Neural progenitor cell (in vitro differentiated cells): ENCODE data around the gene NXNL1.

Experiments
- EZH2 ChIP-seq: fragments of 200-600 bp; sonication (generic); IDR thresholded peaks from 2 replicates; pipeline ENCODE4 v1.6.1; 2017; ENCODE audit warnings: antibody characterized with exemption, mild to moderate bottlenecking, moderate library complexity
- EZH2phosphoT487 ChIP-seq: fragments of 200-600 bp; sonication (generic); IDR thresholded peaks from 2 replicates; pipeline ENCODE4 v1.6.1; 2017; ENCODE audit warnings: antibody characterized with exemption
- TF ChIP-seq, protein P1 (sequence below): fragments of 200-600 bp; sonication (generic); IDR thresholded peaks from 2 replicates; pipeline ENCODE4 v1.5.1; 2017; ENCODE audit warnings: antibody characterized with exemption, mild to moderate bottlenecking

DNA sequence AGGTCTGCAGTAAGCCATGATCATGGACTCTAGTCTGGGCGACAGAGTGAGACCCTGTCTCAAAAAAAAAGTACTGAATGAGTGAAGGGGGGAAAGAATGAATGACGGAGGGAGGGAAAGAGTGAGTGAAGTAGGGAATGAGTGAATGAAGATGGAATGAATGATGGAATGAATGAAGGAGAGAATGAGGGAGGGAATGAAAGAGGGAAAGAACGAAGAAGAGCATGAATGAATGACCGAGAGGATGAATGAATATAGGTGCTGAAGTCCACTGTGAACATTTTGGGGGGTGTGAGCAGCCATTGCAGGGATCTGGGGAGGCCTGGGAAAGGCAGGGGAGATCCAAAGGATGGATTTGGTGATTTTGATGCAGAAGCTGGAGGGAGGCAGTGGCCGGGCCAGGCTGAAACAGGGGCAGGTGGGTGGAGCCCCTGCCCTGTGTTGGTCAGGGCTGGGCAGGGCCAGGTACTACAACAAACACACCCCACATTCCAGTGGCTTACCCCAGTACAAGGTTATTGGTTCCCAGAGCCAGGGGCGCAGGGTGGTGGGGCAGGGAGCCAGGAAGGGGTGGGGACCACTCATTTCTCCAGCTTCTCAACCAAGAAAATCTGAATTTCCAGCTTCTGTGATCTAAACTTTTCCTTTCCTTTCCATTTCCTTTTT is 23.9 kb upstream of the NXNL1 start:
- TF ChIP-seq, protein P1, sequence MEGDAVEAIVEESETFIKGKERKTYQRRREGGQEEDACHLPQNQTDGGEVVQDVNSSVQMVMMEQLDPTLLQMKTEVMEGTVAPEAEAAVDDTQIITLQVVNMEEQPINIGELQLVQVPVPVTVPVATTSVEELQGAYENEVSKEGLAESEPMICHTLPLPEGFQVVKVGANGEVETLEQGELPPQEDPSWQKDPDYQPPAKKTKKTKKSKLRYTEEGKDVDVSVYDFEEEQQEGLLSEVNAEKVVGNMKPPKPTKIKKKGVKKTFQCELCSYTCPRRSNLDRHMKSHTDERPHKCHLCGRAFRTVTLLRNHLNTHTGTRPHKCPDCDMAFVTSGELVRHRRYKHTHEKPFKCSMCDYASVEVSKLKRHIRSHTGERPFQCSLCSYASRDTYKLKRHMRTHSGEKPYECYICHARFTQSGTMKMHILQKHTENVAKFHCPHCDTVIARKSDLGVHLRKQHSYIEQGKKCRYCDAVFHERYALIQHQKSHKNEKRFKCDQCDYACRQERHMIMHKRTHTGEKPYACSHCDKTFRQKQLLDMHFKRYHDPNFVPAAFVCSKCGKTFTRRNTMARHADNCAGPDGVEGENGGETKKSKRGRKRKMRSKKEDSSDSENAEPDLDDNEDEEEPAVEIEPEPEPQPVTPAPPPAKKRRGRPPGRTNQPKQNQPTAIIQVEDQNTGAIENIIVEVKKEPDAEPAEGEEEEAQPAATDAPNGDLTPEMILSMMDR = no peak
- no peak for TF ChIP-seq EZH2
- TF ChIP-seq EZH2phosphoT487 = no peak
